Measurements from ENCODE around the gene COLEC11.
"Not testable (repeated sequence)": the region's sequence is repeated elsewhere in the genome, so short reads cannot be mapped to it uniquely, and the experiment has no call there.

COLEC11 gene

GRCh38 chr2:3659447-3660432 lies 64.8 kb downstream of the COLEC11 start:
- no peak overlapping the region for H3K27ac ChIP-seq
- no peak for TF ChIP-seq CTCF (IDR thresholded peaks at IDR 0.05)
- TF ChIP-seq ZFX (IDR thresholded peaks at IDR 0.05; ENCODE audit: borderline replicate concordance): no peak

DNA sequence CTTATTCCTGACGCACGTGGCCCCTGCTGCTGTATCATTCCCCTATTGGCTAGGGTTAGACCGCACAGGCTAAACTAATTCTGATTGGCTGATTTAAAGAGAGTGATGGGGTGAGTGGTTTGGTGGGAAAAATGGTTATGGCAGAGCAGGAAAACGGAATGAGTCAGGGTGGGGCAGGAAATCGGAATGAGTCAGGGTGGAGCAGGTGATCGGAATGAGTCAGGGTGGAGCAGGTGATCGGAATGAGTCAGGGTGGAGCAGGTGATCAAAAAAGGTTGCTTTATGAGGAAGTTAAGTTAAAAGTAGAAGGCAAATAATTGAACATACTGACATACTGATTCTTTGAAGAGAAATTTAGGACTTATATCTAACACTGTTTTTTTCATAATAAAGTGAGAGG lies 65.7 kb downstream of the COLEC11 start:
- H3K27ac ChIP-seq: not testable (repeated sequence)

GRCh38 chr2:3661149-3661660 lies 66.3 kb downstream of the COLEC11 start:
- no peak overlapping the region for H3K27ac ChIP-seq
- TF ChIP-seq CTCF (IDR thresholded peaks at IDR 0.05) (no peak), ZFX (IDR thresholded peaks at IDR 0.05; ENCODE audit: borderline replicate concordance) (no peak)

DNA sequence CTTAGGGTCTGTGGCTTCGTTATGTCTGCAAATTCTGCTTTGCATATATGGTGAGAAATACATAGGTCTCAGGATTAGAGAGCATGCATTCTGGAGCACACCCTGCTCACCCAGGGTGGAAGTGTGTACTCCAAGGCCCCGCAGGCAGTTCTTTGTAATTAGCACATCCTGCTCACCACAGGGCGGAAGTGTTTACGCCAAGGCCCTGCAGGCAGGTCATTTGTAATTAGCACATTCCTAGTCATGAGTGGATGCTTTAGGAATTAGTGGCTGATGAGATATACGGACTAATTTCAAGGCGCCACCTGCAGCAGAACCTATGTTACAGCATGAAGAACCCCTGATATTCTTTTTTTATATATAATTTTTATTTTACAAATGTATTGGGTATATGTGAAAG lies 67.3 kb downstream of the COLEC11 start:
- H3K27ac ChIP-seq: no peak overlapping the region

DNA sequence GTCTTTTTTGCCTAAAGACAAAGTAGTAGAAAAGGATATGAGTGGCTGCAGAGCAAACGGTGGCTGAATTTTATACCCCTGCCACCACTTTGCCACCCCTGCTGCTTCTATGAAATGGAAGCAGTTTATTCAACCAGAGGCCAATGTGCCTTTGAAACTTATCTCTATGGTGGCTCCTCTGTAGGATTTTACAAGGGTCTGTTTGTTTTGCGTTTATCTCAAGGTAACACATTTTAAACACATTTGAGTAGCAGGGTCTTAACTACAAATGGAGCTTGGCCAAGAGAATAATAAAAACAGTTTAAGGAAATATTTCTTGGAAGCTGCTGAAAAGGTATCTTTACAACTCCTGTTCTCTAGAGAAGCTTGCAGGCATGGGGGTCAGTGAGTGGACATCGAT lies 69.2 kb downstream of the COLEC11 start:
- H3K27ac ChIP-seq: no peak overlapping the region
- no peak for TF ChIP-seq CTCF (IDR thresholded peaks at IDR 0.05)
- no peak for TF ChIP-seq ZFX (IDR thresholded peaks at IDR 0.05; ENCODE audit: borderline replicate concordance)

More for the DNA sequence above, 67.3 kb downstream of the COLEC11 start:
- TF ChIP-seq ZFX (IDR thresholded peaks at IDR 0.05; ENCODE audit: borderline replicate concordance) (no peak), CTCF (IDR thresholded peaks at IDR 0.05) (no peak)

DNA sequence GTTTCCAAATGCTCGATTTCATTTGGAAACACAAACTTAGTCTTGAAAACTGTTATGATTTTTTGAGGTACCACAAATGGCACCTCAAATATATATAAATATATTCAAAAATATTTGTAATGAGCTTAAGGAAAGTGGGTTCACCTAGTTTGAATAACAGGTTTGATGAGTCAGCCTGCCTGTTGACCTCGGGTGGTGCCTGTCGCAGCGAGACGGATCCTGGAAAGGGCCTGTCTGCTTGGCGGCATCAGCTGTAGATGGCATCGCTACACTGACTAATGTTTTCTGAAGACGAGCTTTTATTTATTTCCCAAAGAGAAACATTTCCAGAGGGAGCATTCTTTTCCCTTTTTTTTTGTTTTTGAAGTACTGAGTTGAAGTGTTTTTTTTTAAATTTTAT lies 70.0 kb downstream of the COLEC11 start:
- H3K27ac ChIP-seq: no peak overlapping the region
- no peak for TF ChIP-seq CTCF (IDR thresholded peaks at IDR 0.05)
- TF ChIP-seq ZFX (IDR thresholded peaks at IDR 0.05; ENCODE audit: borderline replicate concordance): no peak

DNA sequence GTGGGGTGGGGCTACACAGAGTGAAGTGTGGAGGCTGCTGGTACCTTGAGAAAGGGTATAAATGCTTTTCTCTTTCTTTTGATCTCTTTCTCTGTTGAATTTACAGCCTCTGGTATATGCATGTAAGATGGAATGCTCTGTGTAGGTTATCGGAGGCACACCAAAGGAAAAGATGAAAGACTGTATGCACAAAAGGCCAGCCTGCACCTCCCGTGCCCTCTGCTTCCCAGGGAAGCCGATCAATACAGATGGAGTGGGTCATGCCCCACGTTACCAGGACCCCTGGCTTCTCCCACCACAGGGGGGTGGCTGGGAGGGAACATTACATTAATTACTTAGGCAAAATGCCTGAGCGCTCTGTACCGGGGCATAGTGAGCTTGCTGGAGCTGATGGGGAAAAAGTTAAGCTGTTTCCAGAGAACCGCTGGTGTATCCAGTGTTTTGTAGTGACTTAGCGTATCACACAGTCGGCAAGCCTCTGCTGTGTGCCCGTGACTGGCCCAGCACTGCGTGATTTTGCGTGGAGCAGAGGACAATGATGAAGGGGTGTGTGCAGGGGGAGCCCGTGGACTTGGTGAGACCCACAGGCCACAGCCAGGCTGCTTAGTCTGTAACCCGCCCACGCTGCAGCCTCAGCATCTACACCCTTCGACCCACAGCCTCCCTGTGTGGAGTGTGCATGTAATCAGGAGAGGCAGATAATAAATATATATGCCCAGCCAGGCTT lies 71.1 kb downstream of the COLEC11 start:
- no peak for TF ChIP-seq ZFX (IDR thresholded peaks at IDR 0.05; ENCODE audit: borderline replicate concordance)
- no peak for TF ChIP-seq CTCF (IDR thresholded peaks at IDR 0.05)
- no peak overlapping the region for H3K27ac ChIP-seq
